ENCODE results near the gene SHROOM3. TPM values are rescaled to one million over a fixed set of nuclear protein-coding genes. Genes with fewer than 3 reads are reported as not detected.

SHROOM3 gene
- total RNA-seq, 2 donors from 2014 or later, result 56.7 to 96.0 TPM

DNA sequence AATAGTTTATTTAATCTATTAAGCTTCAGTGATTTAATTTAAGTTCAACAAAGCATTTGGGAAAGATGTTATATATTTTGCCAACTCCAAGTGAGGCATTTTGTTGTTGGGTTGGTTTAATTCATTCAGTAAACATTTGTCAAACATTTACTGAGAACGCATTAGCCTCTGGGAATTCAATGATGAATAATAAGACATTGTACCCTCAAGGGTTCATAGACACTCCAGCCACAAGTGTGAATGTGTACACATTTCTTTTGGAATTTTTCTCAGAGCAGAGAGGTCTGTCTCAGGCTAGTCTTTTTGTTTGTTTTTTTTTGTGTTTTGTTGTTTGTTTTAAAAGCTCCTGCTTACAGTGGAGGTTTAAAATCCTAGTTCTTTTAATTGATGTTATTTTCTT is 259.0 kb downstream of the SHROOM3 start:
- 58 to 59% methylated on average over 1 of the region's 1 CpG for WGBS, 2 donors
- intact Hi-C loops (cut with DNase I), result no loop called here
- DNase-seq (no peak), ATAC-seq (no peak)
- no peak for TF ChIP-seq POLR2A (IDR thresholded peaks at IDR 0.05)
- no peak for TF ChIP-seq CTCF (IDR thresholded peaks at IDR 0.05)
- H3K4me3 ChIP-seq, result no peak overlapping the region
- no peaks in the 10 kb centered on the region for H3K36me3 ChIP-seq (replicated peaks in 1 of 2; ENCODE audit: insufficient read depth in 1 of 2, low read depth in 2 of 2)
- H3K27ac ChIP-seq, result peak overlapping the region in 1 of 4 donors; percentile 26
- H3K27me3 ChIP-seq, result no peaks in the 10 kb centered on the region
- H3K4me1 ChIP-seq, result peaks cover 42% of the 10 kb centered on the region
- H3K9me3 ChIP-seq, result no peaks in the 10 kb centered on the region

DNA sequence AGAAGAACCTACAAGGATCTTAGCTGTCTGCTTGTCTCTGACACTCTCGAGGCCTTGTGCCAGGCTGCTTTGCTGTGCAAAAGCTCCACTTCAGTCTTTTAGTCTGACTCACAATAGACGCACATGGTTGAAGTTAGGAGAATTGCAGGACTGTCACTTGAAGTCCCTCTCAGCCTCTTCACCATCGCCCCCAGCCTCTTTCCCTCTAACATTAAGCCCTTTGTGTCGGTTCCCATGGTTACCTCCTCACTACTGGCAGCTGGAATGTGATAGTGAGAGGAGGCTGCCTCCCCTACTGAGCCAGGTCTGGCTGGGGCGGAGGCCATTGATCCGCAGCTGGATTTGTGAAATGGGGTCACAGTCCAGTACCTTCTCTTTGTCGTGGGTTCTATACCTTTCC is 261.1 kb downstream of the SHROOM3 start:
- WGBS, 2 donors, result 75 to 78% methylated on average over 5 to 7 of the region's 7 CpGs
- Histone ChIP-seq H3K27ac (peak overlapping the region in 1 of 4 donors; percentile 1), H3K4me3 (no peak overlapping the region), H3K9me3 (no peaks in the 10 kb centered on the region), H3K36me3 (replicated peaks in 1 of 2; ENCODE audit: insufficient read depth in 1 of 2, low read depth in 2 of 2) (no peaks in the 10 kb centered on the region), H3K27me3 (no peaks in the 10 kb centered on the region), H3K4me1 (peaks cover 27% of the 10 kb centered on the region)
- intact Hi-C loops (cut with DNase I), result no loop called here
- TF ChIP-seq CTCF (IDR thresholded peaks at IDR 0.05), result no peak
- TF ChIP-seq POLR2A (IDR thresholded peaks at IDR 0.05), result no peak
- DNase-seq (peak in 1 of 4 donors; percentile 19), ATAC-seq (peak; percentile 39)

GRCh38 chr4:76697129-76697803 is 262.2 kb downstream of the SHROOM3 start:
- H3K36me3 ChIP-seq (replicated peaks in 1 of 2; ENCODE audit: insufficient read depth in 1 of 2, low read depth in 2 of 2), result no peaks in the 10 kb centered on the region
- peaks cover 19% of the 10 kb centered on the region for H3K4me1 ChIP-seq
- DNase-seq, result no peak
- intact Hi-C loops (cut with DNase I), result no loop called here
- no peak for ATAC-seq
- H3K27me3 ChIP-seq, result no peaks in the 10 kb centered on the region
- no peak overlapping the region for H3K27ac ChIP-seq
- H3K9me3 ChIP-seq, result no peaks in the 10 kb centered on the region
- WGBS, 2 donors, result 87 to 94% methylated on average over 3 of the region's 3 CpGs
- TF ChIP-seq POLR2A (IDR thresholded peaks at IDR 0.05) (no peak), CTCF (IDR thresholded peaks at IDR 0.05) (no peak)
- no peak overlapping the region for H3K4me3 ChIP-seq

DNA sequence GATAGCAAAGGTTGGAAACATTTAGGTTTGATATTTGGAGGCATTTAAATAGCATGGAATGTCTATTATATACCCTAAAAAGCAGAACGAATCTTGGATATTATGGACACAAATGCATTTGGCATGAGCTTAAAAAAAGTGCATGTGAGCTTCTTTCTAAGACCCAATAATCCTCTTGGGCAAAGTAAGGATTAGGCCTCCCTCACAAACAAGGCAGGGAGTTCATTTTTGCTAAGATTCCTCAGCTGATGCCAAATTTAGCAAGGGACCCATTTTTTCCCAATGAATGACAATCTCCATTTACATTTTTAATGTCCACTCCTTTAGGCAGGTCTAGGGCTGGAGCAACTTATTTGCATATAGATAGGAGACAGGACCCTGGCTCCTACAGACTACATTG is 263.1 kb downstream of the SHROOM3 start:
- Histone ChIP-seq H3K36me3 (replicated peaks in 1 of 2; ENCODE audit: insufficient read depth in 1 of 2, low read depth in 2 of 2) (no peaks in the 10 kb centered on the region), H3K27ac (no peak overlapping the region), H3K9me3 (no peaks in the 10 kb centered on the region), H3K4me3 (no peak overlapping the region), H3K4me1 (peaks cover 21% of the 10 kb centered on the region), H3K27me3 (no peaks in the 10 kb centered on the region)
- no peak for ATAC-seq
- no peak for TF ChIP-seq POLR2A (IDR thresholded peaks at IDR 0.05)
- TF ChIP-seq CTCF (IDR thresholded peaks at IDR 0.05), result no peak
- intact Hi-C loops (cut with DNase I), result no loop called here
- 83 to 95% methylated on average over 1 of the region's 1 CpG for WGBS, 2 donors
- no peak for DNase-seq

DNA sequence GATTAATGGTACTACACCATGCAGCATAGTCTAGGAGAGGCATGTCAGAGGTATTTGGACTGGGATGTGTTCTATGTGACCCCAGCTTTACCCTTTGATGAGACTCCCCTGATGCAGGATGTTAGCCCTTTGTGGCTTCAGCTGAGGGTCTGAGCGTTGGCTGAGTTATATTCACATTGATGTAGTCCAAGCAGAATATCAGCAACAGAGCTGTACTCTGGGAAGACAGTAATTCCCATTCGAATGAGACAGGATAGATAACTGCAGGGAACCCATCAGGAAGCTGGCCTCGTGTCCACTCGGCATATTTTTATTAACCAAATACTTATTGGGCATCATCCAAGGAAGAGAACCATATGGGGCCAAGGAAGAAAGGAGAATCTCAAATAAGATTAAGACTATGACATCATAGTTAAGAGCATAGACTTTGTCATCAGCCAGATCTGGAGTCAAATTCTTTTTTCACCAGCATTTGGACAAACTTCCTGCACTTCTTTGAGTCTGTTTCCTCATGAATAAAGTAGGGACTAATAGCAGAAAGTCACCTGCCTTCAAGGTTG is 264.8 kb downstream of the SHROOM3 start:
- H3K4me1 ChIP-seq, result peaks cover 38% of the 10 kb centered on the region
- no peak overlapping the region for H3K4me3 ChIP-seq
- H3K27ac ChIP-seq, result no peak overlapping the region
- H3K9me3 ChIP-seq, result no peaks in the 10 kb centered on the region
- DNase-seq (no peak), ATAC-seq (no peak)
- no peaks in the 10 kb centered on the region for H3K36me3 ChIP-seq (replicated peaks in 1 of 2; ENCODE audit: insufficient read depth in 1 of 2, low read depth in 2 of 2)
- no peaks in the 10 kb centered on the region for H3K27me3 ChIP-seq
- TF ChIP-seq CTCF (IDR thresholded peaks at IDR 0.05), result no peak
- TF ChIP-seq POLR2A (IDR thresholded peaks at IDR 0.05), result no peak
- WGBS, 2 donors, result 78 to 93% methylated on average over 4 of the region's 4 CpGs
- intact Hi-C loops (cut with DNase I), result no loop called here

Measured in body of pancreas (tissue), 4 donors.